ENCODE measurements around the gene SIRT3. TPM values are rescaled to one million over a fixed set of nuclear protein-coding genes. Genes with fewer than 3 reads are reported as not detected.

Gene SIRT3
- total and polyA plus RNA-seq, 2 of the 13 experiments (the other 11 are each of a cell fraction or from before 2014, with no cell fraction given), result 15.1 to 18.2 TPM

- TF ChIP-seq MIER2 (CRISPR knock-in tag; IDR thresholded peaks at IDR 0.05) (no peak), ZNF256 (CRISPR knock-in tag; conservative IDR thresholded peaks at IDR 0.05) (no peak), GLMP (CRISPR knock-in tag; IDR thresholded peaks at IDR 0.05; ENCODE audit: borderline replicate concordance) (no peak), KIAA2018 (CRISPR knock-in tag; IDR thresholded peaks at IDR 0.05; ENCODE audit: borderline replicate concordance) (no peak; the same call in 1 of the 2 replicates), CEBPB (IDR thresholded peaks at IDR 0.05; ENCODE audit: borderline replicate concordance, low read depth, low read length) (no peak), RARG (CRISPR knock-in tag; IDR thresholded peaks at IDR 0.05; ENCODE audit: low read depth) (0 out of 2 replicates have a peak, but pooled peaks have one; percentile 81), GRHL1 (CRISPR knock-in tag; conservative IDR thresholded peaks at IDR 0.05) (no peak), ELF3 (CRISPR knock-in tag; IDR thresholded peaks at IDR 0.05) (peak; percentile 87), AHDC1 (CRISPR knock-in tag; IDR thresholded peaks at IDR 0.05; ENCODE audit: borderline replicate concordance) (no peak)
These were observed 28.8 kb downstream of the SIRT3 start, which contains the start of the genes BET1L and RIC8A (continued) for GRCh38 chr11:207208-207862.
